ENCODE results near the gene FRMPD2. TPM values are rescaled to one million over a fixed set of nuclear protein-coding genes. Genes with fewer than 3 reads are reported as not detected.

The FRMPD2 gene
- total RNA-seq, 1 experiment from 2014 or later: 0.44 TPM

- Histone ChIP-seq H3K4me1 (ENCODE audit: insufficient read depth, low read length) (peaks cover 2% of the 10 kb centered on the region; the same call in 1 of the 2 replicates), H3K4ac (ENCODE audit: low read depth, low read length) (no peak overlapping the region), H3K23me2 (ENCODE audit: insufficient read length, low read depth, low read length, poor library complexity, severe bottlenecking) (no peaks in the 10 kb centered on the region), H2BK12ac (ENCODE audit: insufficient read length, low read depth, low read length) (no peak overlapping the region), H3K23ac (ENCODE audit: insufficient read length, low read depth, low read length) (no peak overlapping the region), H3K56ac (ENCODE audit: insufficient read length, low read depth, low read length) (no peak overlapping the region), H2BK5ac (ENCODE audit: insufficient read length, low read length) (no peak overlapping the region), H3K79me1 (ENCODE audit: insufficient read depth, low read depth, low read length, poor library complexity, severe bottlenecking) (no peaks in the 10 kb centered on the region), H2BK15ac (ENCODE audit: low read depth, low read length) (no peak overlapping the region), H2AFZ (ENCODE audit: low read length) (no peak overlapping the region), H4K5ac (ENCODE audit: insufficient read length, low read depth, low read length) (no peak overlapping the region), H4K8ac (replicated peaks; ENCODE audit: insufficient read length, low read depth, low read length) (no peak overlapping the region), H3K18ac (ENCODE audit: insufficient read length, low read depth, low read length) (no peak overlapping the region), H2BK20ac (ENCODE audit: low read depth, low read length, poor library complexity, severe bottlenecking) (no peak overlapping the region), H4K91ac (ENCODE audit: insufficient read length, low read depth, low read length) (no peak overlapping the region), H2AK5ac (ENCODE audit: insufficient read length, low read length) (no peak overlapping the region), H3K27ac (ENCODE audit: insufficient read length, low read depth, low read length) (no peak overlapping the region), H4K20me1 (ENCODE audit: control insufficient read depth, insufficient read depth, insufficient read length) (no peaks in the 10 kb centered on the region), H3K9ac (ENCODE audit: extremely low read depth, insufficient read length, low read length) (no peak overlapping the region), H3K9me3 (ENCODE audit: control insufficient read depth, low read depth, low read length) (no peaks in the 10 kb centered on the region), H3K14ac (ENCODE audit: insufficient read depth, low read length) (no peak overlapping the region), H3K27me3 (ENCODE audit: insufficient read depth, low read length) (no peaks in the 10 kb centered on the region), H3T11ph (ENCODE audit: low read length) (no peak overlapping the region), H3K79me2 (ENCODE audit: insufficient read depth, low read length) (no peaks in the 10 kb centered on the region), H3K4me2 (ENCODE audit: insufficient read depth, insufficient read length, low read length) (no peak overlapping the region), H2BK120ac (ENCODE audit: low read depth, low read length, poor library complexity, severe bottlenecking) (no peak overlapping the region)
- Mint-ChIP-seq H3K27me3 (ENCODE audit: low read depth) (no peaks in the 10 kb centered on the region), H3K27ac (peak overlapping the region; percentile 14 to 71 (median 38); a peak in 3 of 7 replicates), H3K9me3 (no peaks in the 10 kb centered on the region), H3K4me1 (peaks cover 23 to 28% of the 10 kb centered on the region in 2 experiments), H3K4me3 (no peak overlapping the region), H3K36me3 (ENCODE audit: insufficient read depth in 1 of 3, low read depth in 3 of 3) (no peaks in the 10 kb centered on the region)
- TF ChIP-seq CTCF (conservative IDR thresholded peaks at IDR 0.05): no peak
- DNase-seq: no peak
Observed at GRCh38 chr10:48251152-48251524, 23.4 kb downstream of the FRMPD2 start.

Measured in H9 (cell line).